Smooth muscle cell (in vitro differentiated cells): ENCODE data around the gene FNIP2. TPM values are rescaled to one million over a fixed set of nuclear protein-coding genes. Genes with fewer than 3 reads are reported as not detected.

ENCODE experiments used
- DNase-seq: peaks from one replicate; lab custom pipeline; 2025; ENCODE audit not compliant: unreplicated experiment; lab: John Stamatoyannopoulos, UW
- H2AFZ ChIP-seq: fragments of 200-600 bp; sonication (generic); 2 replicates; pipeline ENCODE4 v1.6.0; 2016; ENCODE audit warnings: antibody characterized with exemption, low read depth, mild to moderate bottlenecking
- H3F3A ChIP-seq: fragments of 200-600 bp; sonication (generic); 2 replicates; pipeline ENCODE4 v1.6.0; 2017; ENCODE audit warnings: antibody characterized with exemption, low read depth
- H3K27ac ChIP-seq: fragments of 200-600 bp; sonication (generic); 2 replicates; pipeline ENCODE4 v1.5.1; 2016; ENCODE audit warnings: low read depth, mild to moderate bottlenecking
- H3K27me3 ChIP-seq: fragments of 200-600 bp; sonication (generic); 2 replicates; pipeline ENCODE4 v1.6.1; 2016; ENCODE audit warnings: low read depth, mild to moderate bottlenecking
- H3K36me3 ChIP-seq: fragments of 200-600 bp; sonication (generic); 2 replicates; pipeline ENCODE4 v1.5.1; 2016; ENCODE audit warnings: low read depth
- H3K4me1 ChIP-seq: fragments of 200-600 bp; sonication (generic); 2 replicates; pipeline ENCODE4 v1.5.1; 2016; ENCODE audit warnings: low read depth
- H3K4me2 ChIP-seq: fragments of 200-600 bp; sonication (generic); 2 replicates; pipeline ENCODE4 v1.6.0; 2016; ENCODE audit warnings: mild to moderate bottlenecking
- H3K4me3 ChIP-seq: fragments of 200-600 bp; sonication (generic); 2 replicates; pipeline ENCODE4 v1.5.1; 2016; ENCODE audit warnings: mild to moderate bottlenecking
- H3K79me2 ChIP-seq: fragments of 200-600 bp; sonication (generic); 2 replicates; pipeline ENCODE4 v1.6.0; 2016; ENCODE audit warnings: low read depth, mild to moderate bottlenecking
- H3K9ac ChIP-seq: fragments of 200-600 bp; sonication (generic); 2 replicates; pipeline ENCODE4 v1.6.0; 2016; ENCODE audit warnings: low read depth
- H3K9me3 ChIP-seq: fragments of 200-600 bp; sonication (generic); replicated peaks from 2 replicates; pipeline ENCODE4 v1.5.1; 2016; ENCODE audit warnings: low read depth
- H4K20me1 ChIP-seq: fragments of 200-600 bp; sonication (generic); 2 replicates; pipeline ENCODE4 v1.6.0; 2016; ENCODE audit warnings: low read depth
- WGBS: methylation state at CpG from one replicate; pipeline ENCODE4 v1.1.7; 2016; ENCODE audit warnings: low lambda C conversion rate; 5-methylcytosine and 5-hydroxymethylcytosine counted together
- polyA plus RNA-seq: library from polyadenylated mRNA; unstranded; fragments of >200 nt; fragmentation: Nextera tagmentation; extraction: Ambion mirVana; gene quantifications from 2 replicates; pipeline ENCODE4 v1.2.1, GENCODE V29; 2016
- total RNA-seq: library from RNA; depleted of rRNA; stranded (reverse); fragments of >200 nt; gene quantifications from 2 replicates; pipeline ENCODE4 v1.2.3, GENCODE V29; 2014
- TF ChIP-seq, protein P1 (sequence below): fragments of 200-600 bp; sonication (generic); IDR thresholded peaks from 2 replicates; pipeline ENCODE4 v1.5.1; 2017; ENCODE audit warnings: borderline replicate concordance, mild to moderate bottlenecking, antibody characterized with exemption; ENCODE audit not compliant: insufficient read depth, poor library complexity, severe bottlenecking

The FNIP2 gene
- total and polyA plus RNA-seq, 2 experiments from 2014 or later = 10.4 to 36.3 TPM

DNA sequence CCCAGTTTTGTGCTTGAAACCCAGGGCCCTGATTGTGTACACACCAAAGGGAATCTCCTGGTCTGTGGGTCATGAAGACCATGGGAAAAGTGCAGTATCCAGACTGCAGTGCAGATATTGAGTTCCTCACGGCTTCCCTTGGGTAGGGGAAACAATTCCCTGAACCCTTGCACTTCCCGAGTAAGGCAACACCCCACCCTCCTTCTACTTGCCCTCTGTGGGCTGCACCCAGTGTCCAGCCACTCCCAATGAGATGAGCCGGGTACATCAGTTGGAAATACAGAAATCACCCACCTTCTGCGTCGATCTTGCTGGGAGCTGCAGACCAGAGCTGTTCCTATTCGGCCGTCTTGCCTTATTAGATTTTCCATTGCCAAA is 134.2 kb downstream of the FNIP2 start:
- no peak overlapping the region for H3K9ac ChIP-seq
- WGBS = 96% methylated on average over 7 of the region's 7 CpGs
- no peaks in the 10 kb centered on the region for H3K9me3 ChIP-seq
- H3K79me2 ChIP-seq = peaks cover 4% of the 10 kb centered on the region
- peak overlapping the region; percentile 23 for H3K27ac ChIP-seq
- H3K4me3 ChIP-seq = no peak overlapping the region
- no peak overlapping the region for H2AFZ ChIP-seq
- H3K4me2 ChIP-seq = no peak overlapping the region
- H3K4me1 ChIP-seq = peaks cover 12% of the 10 kb centered on the region
- H4K20me1 ChIP-seq = no peaks in the 10 kb centered on the region
- H3K36me3 ChIP-seq = no peaks in the 10 kb centered on the region
- no peak for DNase-seq
- H3K27me3 ChIP-seq = no peaks in the 10 kb centered on the region
- no peaks in the 10 kb centered on the region for H3F3A ChIP-seq
- TF ChIP-seq, protein P1, sequence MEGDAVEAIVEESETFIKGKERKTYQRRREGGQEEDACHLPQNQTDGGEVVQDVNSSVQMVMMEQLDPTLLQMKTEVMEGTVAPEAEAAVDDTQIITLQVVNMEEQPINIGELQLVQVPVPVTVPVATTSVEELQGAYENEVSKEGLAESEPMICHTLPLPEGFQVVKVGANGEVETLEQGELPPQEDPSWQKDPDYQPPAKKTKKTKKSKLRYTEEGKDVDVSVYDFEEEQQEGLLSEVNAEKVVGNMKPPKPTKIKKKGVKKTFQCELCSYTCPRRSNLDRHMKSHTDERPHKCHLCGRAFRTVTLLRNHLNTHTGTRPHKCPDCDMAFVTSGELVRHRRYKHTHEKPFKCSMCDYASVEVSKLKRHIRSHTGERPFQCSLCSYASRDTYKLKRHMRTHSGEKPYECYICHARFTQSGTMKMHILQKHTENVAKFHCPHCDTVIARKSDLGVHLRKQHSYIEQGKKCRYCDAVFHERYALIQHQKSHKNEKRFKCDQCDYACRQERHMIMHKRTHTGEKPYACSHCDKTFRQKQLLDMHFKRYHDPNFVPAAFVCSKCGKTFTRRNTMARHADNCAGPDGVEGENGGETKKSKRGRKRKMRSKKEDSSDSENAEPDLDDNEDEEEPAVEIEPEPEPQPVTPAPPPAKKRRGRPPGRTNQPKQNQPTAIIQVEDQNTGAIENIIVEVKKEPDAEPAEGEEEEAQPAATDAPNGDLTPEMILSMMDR = no peak

DNA sequence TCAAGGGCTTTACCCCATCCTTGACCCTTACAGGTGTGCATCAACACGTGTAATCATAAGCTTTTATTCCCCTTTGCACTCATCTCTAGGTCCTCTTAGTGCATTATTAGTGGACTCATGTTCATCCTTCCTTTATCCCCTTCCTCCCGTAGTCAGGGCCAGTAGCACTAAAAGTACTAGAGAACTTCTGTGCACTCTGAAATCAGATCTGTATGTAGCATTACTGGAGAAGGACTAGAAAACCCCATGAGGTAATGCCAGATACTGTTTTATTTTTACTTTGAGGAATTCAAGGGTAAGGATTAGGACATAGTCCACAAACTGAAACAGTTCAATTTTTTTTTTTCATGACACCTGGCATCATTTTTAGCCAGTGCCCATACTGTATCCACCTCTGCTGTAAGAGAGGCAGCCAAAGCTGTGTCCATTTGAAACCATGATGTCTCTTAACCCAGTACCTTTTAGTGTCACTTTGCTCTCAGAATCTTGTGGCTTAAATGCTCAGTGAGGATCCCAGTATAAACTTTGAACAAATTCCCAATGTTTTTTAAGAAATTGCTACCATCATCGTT is 134.7 kb downstream of the FNIP2 start:
- Histone ChIP-seq H4K20me1 (no peaks in the 10 kb centered on the region), H3K9me3 (no peaks in the 10 kb centered on the region), H3K27ac (no peak overlapping the region), H3K27me3 (no peaks in the 10 kb centered on the region), H3K79me2 (no peaks in the 10 kb centered on the region), H3K4me1 (peaks cover 12% of the 10 kb centered on the region), H3K4me2 (no peak overlapping the region), H3K9ac (no peak overlapping the region), H2AFZ (no peak overlapping the region), H3K36me3 (no peaks in the 10 kb centered on the region), H3K4me3 (no peak overlapping the region), H3F3A (no peaks in the 10 kb centered on the region)
- DNase-seq = no peak
- WGBS = 92% methylated on average over 3 of the region's 3 CpGs
- TF ChIP-seq, protein P1 = no peak

DNA sequence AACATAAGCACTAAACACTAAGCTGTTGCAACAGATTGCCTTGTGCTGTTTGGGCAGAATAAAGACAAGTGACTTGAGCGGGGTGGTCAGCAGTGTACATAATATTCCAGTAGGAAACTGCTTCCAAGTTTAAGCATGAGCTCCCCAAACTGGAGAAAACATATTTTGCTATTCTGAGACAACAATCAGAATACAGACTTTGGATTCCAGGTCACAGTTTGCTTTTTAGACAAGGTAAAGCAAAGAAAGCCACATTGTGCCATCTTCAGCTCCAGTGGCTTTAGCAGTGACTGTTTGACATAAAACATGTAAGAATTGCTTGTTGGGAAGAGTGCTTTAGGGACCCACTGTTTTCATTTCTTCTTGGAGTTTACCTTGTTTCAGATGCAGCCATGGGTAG is 136.0 kb downstream of the FNIP2 start:
- 96% methylated on average over 1 of the region's 1 CpG for WGBS
- no peaks in the 10 kb centered on the region for H3K79me2 ChIP-seq
- no peak for DNase-seq
- no peaks in the 10 kb centered on the region for H3K9me3 ChIP-seq
- no peaks in the 10 kb centered on the region for H4K20me1 ChIP-seq
- no peaks in the 10 kb centered on the region for H3K27me3 ChIP-seq
- no peak overlapping the region for H3K27ac ChIP-seq
- no peak overlapping the region for H2AFZ ChIP-seq
- H3K4me3 ChIP-seq = no peak overlapping the region
- no peak overlapping the region for H3K4me2 ChIP-seq
- no peaks in the 10 kb centered on the region for H3K36me3 ChIP-seq
- no peak overlapping the region for H3K9ac ChIP-seq
- no peaks in the 10 kb centered on the region for H3F3A ChIP-seq
- peaks cover 12% of the 10 kb centered on the region for H3K4me1 ChIP-seq
- TF ChIP-seq, protein P1 = no peak

DNA sequence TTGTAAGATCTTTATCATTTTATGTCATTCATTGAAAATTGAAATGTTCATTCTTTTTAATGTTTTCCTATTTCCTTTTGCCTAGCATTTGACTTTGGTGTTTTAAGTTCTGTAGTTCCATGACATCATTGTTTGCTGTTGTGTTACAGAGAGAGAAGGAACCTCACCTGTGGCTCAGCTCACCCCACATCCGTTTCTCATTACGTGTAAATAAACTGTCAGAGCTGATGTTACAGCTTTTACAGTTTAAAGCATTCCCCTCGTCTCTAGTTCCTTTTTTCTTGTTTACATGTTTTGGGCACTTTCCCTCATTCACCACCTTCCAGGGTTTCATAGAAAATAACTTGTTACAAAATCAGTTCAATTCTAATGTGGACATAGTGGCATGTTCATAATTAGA is 137.2 kb downstream of the FNIP2 start:
- H3K79me2 ChIP-seq = no peaks in the 10 kb centered on the region
- no peaks in the 10 kb centered on the region for H3K36me3 ChIP-seq
- H3K9me3 ChIP-seq = no peaks in the 10 kb centered on the region
- DNase-seq = no peak
- peaks cover 12% of the 10 kb centered on the region for H3K4me1 ChIP-seq
- H3K27ac ChIP-seq = no peak overlapping the region
- H3K9ac ChIP-seq = no peak overlapping the region
- H4K20me1 ChIP-seq = no peaks in the 10 kb centered on the region
- no peak overlapping the region for H3K4me2 ChIP-seq
- H3K27me3 ChIP-seq = no peaks in the 10 kb centered on the region
- H3K4me3 ChIP-seq = no peak overlapping the region
- WGBS = 79% methylated on average over 3 of the region's 3 CpGs
- TF ChIP-seq, protein P1 = no peak
- H2AFZ ChIP-seq = no peak overlapping the region
- no peaks in the 10 kb centered on the region for H3F3A ChIP-seq
